ENCODE results near the gene SCG3. TPM values are rescaled to one million over a fixed set of nuclear protein-coding genes. Genes with fewer than 3 reads are reported as not detected.

The SCG3 gene
- total RNA-seq, 1 donor from 2014 or later, result not detected

- no peak overlapping the region for H3K27ac Mint-ChIP-seq
- ChIA-PET CTCF (no interaction called here), POLR2A (no interaction called here)
- no peaks in the 10 kb centered on the region for H3K9me3 Mint-ChIP-seq
- H3K4me1 Mint-ChIP-seq, result peaks cover 2% of the 10 kb centered on the region
- no peak for TF ChIP-seq CTCF (IDR thresholded peaks at IDR 0.05)
- peaks cover 13% of the 10 kb centered on the region for H3K27me3 Mint-ChIP-seq
- intact Hi-C loops (cut with micrococcal nuclease), result no loop called here
- no peaks in the 10 kb centered on the region for H3K36me3 Mint-ChIP-seq (ENCODE audit: low read depth)
- DNase-seq, result no peak
- H3K4me3 Mint-ChIP-seq, result no peak overlapping the region
- no peak for ATAC-seq (ENCODE audit: low read depth)
These were observed 9.1 kb upstream of the SCG3 start for GRCh38 chr15:51672155-51672687.

GRCh38 chr15:51672913-51673857 lies 8.1 kb upstream of the SCG3 start:
- Mint-ChIP-seq H3K9me3 (no peaks in the 10 kb centered on the region), H3K4me1 (peaks cover 2% of the 10 kb centered on the region), H3K27ac (no peak overlapping the region), H3K36me3 (ENCODE audit: low read depth) (no peaks in the 10 kb centered on the region), H3K27me3 (peaks cover 9% of the 10 kb centered on the region), H3K4me3 (no peak overlapping the region)
- ChIA-PET CTCF (no interaction called here), POLR2A (interaction anchor here (0.7 kb wide), 1 partner anchor 59 kb away, joined by 3 read pairs; no protein-coding TSS in a partner anchor)
- DNase-seq (no peak), ATAC-seq (ENCODE audit: low read depth) (no peak)
- intact Hi-C loops (cut with micrococcal nuclease), result no loop called here
- TF ChIP-seq CTCF (IDR thresholded peaks at IDR 0.05), result no peak

- CTCF ChIA-PET, result no interaction called here
- DNase-seq (no peak), ATAC-seq (ENCODE audit: low read depth) (no peak)
- TF ChIP-seq CTCF (IDR thresholded peaks at IDR 0.05), result no peak
- POLR2A ChIA-PET, result no interaction called here
- peaks cover 2% of the 10 kb centered on the region for H3K4me1 Mint-ChIP-seq
- H3K27me3 Mint-ChIP-seq, result peaks cover 11% of the 10 kb centered on the region
- no peaks in the 10 kb centered on the region for H3K36me3 Mint-ChIP-seq (ENCODE audit: low read depth)
- H3K9me3 Mint-ChIP-seq, result no peaks in the 10 kb centered on the region
- H3K27ac Mint-ChIP-seq, result no peak overlapping the region
- intact Hi-C loops (cut with micrococcal nuclease), result no loop called here
- no peak overlapping the region for H3K4me3 Mint-ChIP-seq
These were observed 6.1 kb upstream of the SCG3 start for GRCh38 chr15:51675234-51675633.

- DNase-seq (no peak), ATAC-seq (ENCODE audit: low read depth) (no peak)
- Mint-ChIP-seq H3K9me3 (no peaks in the 10 kb centered on the region), H3K36me3 (ENCODE audit: low read depth) (no peaks in the 10 kb centered on the region), H3K4me3 (no peak overlapping the region), H3K4me1 (peaks cover 3% of the 10 kb centered on the region), H3K27ac (no peak overlapping the region), H3K27me3 (peaks cover 25% of the 10 kb centered on the region)
- ChIA-PET CTCF (no interaction called here), POLR2A (no interaction called here)
- TF ChIP-seq CTCF (IDR thresholded peaks at IDR 0.05), result no peak
- intact Hi-C loops (cut with micrococcal nuclease), result no loop called here
These were observed 4.3 kb upstream of the SCG3 start for GRCh38 chr15:51677021-51677420.

GRCh38 chr15:51677452-51677851 lies 3.9 kb upstream of the SCG3 start:
- peaks cover 26% of the 10 kb centered on the region for H3K27me3 Mint-ChIP-seq
- DNase-seq (no peak), ATAC-seq (ENCODE audit: low read depth) (no peak)
- H3K27ac Mint-ChIP-seq, result no peak overlapping the region
- intact Hi-C loops (cut with micrococcal nuclease), result no loop called here
- H3K4me1 Mint-ChIP-seq, result peaks cover 2% of the 10 kb centered on the region
- TF ChIP-seq CTCF (IDR thresholded peaks at IDR 0.05), result no peak
- no peaks in the 10 kb centered on the region for H3K9me3 Mint-ChIP-seq
- H3K4me3 Mint-ChIP-seq, result no peak overlapping the region
- CTCF ChIA-PET, result no interaction called here
- no peaks in the 10 kb centered on the region for H3K36me3 Mint-ChIP-seq (ENCODE audit: low read depth)
- POLR2A ChIA-PET, result no interaction called here

Data from activated B cell treated with CpG ODN at 0.5 μM for 24 hours (primary cell).